RCC 7860 (cell line): ENCODE results near the gene AZIN2.

Source experiments
- DNase-seq: peaks from one replicate; pipeline ENCODE4 v3.0.0-alpha.2; 2015; ENCODE audit warnings: low spot score
- FAIRE-seq: peaks from 2 replicates; lab custom pipeline; 2012; peaks lifted over from hg19 to GRCh38; lab: Jason Lieb, UNC

Gene AZIN2

GRCh38 chr1:33149453-33150190 is 68.7 kb downstream of the AZIN2 start:
- FAIRE-seq = no peak
- DNase-seq = no peak

DNA sequence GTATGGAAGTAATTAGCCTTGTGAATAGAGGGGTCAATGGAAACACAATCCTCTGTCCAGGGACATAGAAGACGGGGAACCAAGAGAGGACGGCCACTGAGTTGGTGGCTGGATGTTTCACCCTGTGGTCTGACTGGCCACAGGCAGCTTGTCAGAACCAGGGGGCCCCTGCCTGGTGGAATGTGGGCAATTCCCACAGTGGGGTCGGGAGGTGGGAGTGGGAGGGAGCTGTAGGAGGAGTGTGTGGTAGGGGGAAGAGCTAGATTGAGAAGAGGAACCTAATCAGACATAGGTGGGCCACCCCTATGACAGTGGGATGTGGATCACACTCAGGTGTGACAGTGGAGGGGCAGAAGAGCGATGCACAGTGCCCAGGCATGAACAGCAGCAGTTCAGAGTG is 69.6 kb downstream of the AZIN2 start:
- FAIRE-seq = no peak
- DNase-seq = no peak

DNA sequence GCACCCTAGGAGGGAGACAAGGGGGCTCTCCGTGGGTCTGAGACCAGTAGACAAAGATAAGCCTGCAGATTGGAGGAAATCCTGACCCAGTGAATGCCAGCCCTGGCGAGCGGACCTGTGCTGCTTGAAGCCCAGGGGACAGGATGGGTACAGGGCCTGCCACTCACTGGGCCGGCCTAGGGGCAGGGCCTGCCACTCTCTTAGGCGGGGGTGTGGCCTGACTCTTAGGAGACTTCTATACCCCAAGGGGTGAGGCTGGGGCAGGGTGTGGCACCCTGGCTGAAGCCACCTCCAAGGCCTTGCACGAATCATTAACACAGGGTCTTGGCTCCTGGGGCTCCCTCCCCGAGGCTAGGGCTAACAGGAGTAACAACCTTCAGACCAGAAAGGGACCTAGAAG is 70.2 kb downstream of the AZIN2 start:
- FAIRE-seq (no peak), DNase-seq (no peak)

- DNase-seq (no peak), FAIRE-seq (no peak)
These were observed 71.9 kb downstream of the AZIN2 start for GRCh38 chr1:33152685-33153432.

DNA sequence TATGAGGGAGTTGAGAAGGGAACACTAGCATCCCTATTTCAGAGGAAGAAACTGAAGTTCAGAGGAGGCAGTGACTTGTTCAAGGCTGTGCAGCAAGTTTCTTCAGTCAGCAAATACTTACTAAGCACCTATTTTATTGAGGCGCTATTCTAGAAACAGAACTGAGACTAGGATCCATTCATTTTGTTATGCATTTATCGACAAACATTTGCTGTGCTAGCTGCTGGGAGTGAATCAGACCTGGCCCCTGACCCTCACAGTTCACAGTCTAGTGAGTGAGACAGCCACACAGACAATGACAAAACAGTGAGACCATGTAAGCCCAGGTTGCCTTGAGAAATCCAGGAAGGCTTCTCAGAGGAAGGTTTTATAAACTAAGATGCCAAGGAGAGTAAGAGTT is 72.7 kb downstream of the AZIN2 start:
- FAIRE-seq = no peak
- DNase-seq = no peak

DNA sequence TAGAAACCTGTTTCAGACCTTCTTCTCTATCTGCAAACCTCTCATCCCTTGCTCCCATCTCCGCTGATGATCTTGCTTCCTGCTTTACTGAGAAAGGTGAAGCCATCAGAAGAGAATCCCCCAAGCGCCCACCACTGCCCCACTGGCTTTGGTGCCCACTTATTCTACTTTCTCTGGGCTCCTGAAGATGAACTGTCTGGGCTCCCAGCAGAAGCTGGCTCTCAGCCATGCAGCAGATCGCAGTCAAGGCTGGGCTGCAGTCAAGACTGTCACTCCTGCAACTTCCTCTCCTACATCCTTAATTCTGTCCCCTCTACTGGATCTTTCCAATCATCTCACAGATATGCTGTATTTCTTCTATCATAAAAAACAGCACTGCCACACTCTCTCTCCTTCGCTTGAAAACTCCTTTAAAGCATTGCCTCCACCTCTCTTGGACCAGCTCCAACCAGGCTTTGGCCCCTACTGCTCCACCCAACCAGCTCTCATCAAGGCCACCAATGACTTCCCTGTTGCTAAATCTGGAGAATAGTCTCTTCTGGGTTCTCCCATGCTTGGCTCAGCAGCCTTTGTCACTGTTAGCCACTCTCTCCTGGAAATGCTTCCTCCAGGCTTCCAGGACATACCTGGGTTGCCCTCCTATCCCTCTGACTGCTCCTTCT is 75.1 kb downstream of the AZIN2 start:
- FAIRE-seq = no peak
- no peak for DNase-seq

- no peak for DNase-seq
- FAIRE-seq = no peak
These were observed 76.2 kb downstream of the AZIN2 start for GRCh38 chr1:33157131-33157530.

GRCh38 chr1:33158366-33158765 is 77.4 kb downstream of the AZIN2 start:
- no peak for FAIRE-seq
- no peak for DNase-seq

GRCh38 chr1:33159577-33159976 is 78.6 kb downstream of the AZIN2 start:
- no peak for FAIRE-seq
- DNase-seq = no peak

DNA sequence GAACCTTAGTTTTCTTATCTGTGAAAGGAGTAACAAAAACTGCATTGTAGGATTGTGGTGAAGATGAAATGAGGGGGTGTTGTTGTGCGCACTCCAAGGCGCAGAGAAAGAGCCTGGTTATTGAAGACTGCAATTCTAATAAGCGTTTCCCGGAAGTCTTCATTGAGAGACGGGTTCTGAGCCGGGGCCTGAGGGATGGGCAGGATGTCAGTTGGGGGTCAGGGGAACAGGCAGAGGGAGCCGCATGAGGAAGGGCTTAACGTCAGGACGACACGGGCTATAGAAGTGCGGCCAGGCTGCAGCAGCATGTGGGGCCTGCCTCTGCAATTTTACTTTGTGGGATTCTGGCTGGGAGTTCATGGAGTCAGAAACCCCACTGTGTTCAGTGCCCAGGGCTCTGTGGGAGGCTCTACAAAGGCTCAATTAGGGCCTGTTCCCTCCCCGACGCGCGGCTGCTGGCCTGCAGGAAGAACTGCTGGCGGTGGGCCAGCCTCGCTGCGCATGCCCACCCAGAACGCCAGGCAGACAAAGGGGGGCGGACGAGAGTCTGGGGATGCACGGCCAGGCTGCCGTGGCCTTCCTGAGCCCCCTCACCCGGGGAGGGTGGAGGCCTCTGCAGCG is 80.2 kb downstream of the AZIN2 start:
- no peak for FAIRE-seq

GRCh38 chr1:33162141-33162540 is 81.2 kb downstream of the AZIN2 start:
- FAIRE-seq = no peak
- DNase-seq = no peak

More for the DNA sequence above, 80.2 kb downstream of the AZIN2 start:
- no peak for DNase-seq

GRCh38 chr1:33163621-33164519 is 82.9 kb downstream of the AZIN2 start:
- FAIRE-seq (no peak), DNase-seq (no peak)

GRCh38 chr1:33165209-33165608 is 84.3 kb downstream of the AZIN2 start:
- FAIRE-seq (no peak), DNase-seq (no peak)

DNA sequence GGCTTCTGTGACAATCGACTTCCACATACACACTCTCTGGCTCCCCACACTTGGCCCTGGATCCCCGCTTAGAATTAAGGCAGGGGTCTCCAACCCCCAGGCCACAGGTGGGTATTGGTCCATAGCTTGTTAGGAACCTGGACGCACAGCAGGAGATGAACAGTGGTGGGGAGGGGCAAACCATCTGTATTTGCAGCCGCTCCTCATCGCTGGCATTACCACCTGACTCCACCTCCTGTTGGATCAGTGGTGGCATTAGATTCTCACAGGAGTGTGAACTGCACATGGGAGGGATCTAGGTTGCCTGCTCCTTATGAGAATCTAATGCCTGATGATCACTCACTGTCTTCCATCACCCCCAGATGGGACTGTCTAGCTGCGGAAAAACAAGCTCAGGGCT is 84.9 kb downstream of the AZIN2 start:
- FAIRE-seq = no peak
- DNase-seq = no peak

DNA sequence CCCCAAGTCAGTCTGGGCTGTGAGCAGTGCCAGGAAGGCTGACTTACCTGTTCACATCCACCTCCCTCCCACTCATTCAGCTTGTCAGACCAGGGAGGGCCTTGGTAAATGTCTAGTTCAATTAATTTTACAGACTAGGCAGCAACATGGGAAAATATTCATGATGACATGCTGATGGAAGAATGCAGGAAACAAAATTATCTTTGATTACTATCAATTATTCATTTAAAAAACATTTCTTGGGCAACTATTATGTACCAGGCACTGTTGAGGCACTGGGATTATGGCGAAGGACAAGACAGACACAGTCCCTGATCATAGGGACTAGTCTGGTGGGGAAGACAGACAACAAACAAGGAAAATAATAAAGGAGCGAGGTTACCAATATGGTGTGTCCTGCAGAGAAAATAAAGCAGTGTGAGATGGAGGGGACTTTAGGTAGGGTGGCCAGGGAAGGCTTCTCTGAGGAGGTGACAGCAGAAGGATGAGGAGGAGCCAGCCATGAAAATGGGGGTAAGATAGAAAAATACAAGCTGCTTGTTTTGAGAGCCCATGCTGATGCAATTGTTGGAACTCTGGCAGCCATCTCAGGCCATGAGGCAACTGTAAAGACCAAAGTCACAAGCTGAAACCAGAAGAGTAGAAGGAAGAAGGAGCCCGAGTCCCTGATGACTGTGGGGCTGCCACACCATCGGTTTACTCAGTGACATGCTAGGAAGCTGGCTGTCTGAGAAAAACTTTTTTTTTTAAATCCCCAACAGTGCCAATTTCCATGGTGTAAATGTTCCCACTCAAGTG is 86.9 kb downstream of the AZIN2 start:
- no peak for DNase-seq
- no peak for FAIRE-seq

- FAIRE-seq (no peak), DNase-seq (no peak)
These were observed 87.8 kb downstream of the AZIN2 start for GRCh38 chr1:33168556-33169289.

DNA sequence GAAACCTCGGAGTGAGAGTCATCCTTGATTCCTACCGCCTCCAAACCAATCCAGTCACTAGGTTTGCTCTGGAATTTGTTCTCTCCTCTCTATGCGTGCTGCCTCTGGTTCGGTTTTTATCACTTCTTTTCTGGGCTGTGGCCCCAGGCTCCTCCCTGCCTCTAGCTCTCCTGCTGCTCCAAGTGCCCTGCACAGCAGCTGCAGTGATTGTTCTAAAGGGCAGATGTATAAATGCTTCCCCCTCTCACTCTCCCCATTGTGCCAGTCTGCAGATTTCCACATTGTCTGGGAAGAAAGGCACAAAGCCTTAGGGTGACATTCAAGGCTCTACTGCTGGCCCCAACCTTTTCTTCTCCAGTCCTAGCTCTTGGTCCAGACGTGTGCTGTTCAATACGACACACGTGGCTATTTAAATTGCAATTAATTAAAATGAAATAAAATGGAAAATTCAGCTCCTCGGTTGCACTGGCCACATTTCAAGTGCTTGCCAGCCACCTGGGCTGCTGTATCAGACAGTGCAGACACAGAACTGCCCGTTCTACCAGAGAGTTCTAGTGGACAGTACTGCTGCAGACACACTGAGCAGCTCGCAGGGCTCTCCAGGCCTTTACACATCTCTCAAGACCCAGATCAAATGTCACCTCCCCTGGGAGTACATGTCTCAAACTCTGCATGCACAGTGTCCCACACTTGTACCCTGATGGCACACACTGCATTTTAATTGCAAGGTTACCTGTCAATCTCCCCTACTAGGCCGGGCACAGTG is 88.5 kb downstream of the AZIN2 start:
- FAIRE-seq (no peak), DNase-seq (no peak)
